HK-2 (cell line): ENCODE results near the gene KLHL4.
"Not testable (repeated sequence)": the region's sequence is repeated elsewhere in the genome, so short reads cannot be mapped to it uniquely, and the experiment has no call there.

Experiments
- DNase-seq: peaks from one replicate; pipeline ENCODE4 v3.0.0-alpha.2; 2018; ENCODE audit not compliant: unreplicated experiment

KLHL4 gene

DNA sequence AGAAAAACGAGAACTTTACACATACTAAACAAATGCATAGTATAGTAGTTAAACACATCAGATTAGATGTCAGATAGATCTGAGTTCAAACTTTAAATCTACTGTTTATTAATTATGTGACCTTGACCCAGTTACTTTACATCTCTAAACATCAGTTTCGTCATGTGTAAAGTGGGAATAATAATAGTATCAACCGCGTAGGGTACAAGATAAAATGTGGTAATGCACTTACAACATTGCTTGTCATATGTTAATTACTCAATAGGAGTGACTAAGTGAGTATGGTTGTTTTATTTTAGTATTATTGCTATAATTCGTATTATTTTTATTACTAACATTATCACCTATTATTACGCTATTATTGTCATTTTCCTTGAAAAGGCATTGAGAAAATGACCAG is 144.2 kb downstream of the KLHL4 start:
- no peak for DNase-seq

GRCh38 chrX:87663421-87663820 is 145.8 kb downstream of the KLHL4 start:
- no peak for DNase-seq

DNA sequence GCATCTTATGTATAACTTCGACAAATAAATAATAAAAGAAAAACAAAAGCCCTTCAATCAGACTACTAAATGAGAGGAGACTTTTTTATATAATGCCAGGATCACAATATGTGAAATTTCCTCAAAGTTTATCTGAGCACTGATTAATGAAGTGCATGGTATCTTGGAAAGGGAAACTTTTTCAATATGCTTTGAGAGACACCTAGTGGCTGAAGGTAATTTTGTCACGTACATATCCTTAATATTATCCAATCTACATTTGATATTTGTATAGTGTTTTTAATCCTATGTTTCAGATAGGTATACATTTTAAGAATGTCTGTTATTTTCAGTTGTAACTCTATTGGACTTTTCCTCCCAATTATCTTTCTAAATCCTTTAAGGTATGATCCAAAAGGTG is 146.8 kb downstream of the KLHL4 start:
- no peak for DNase-seq

GRCh38 chrX:87679849-87680248 is 162.2 kb downstream of the KLHL4 start:
- DNase-seq: no peak

DNA sequence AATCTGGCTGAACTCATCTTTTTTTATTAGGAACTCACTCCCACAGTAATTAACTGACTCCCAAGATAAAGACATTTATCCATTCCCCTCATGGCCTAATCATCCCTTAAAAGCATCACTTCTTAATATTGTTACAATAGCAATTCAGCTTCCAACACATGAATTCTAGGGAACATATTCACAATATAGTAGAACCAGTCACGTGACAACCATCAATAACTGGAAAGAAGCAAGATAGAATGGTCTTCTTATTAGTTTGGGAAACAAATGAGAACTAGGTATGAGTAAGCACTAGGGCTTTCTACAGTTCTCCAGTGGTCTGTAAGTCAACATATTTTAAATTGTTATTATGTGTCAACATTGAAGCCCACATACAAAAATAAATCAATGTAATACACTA is 170.1 kb downstream of the KLHL4 start:
- no peak for DNase-seq

GRCh38 chrX:87688113-87688748 is 170.6 kb downstream of the KLHL4 start:
- DNase-seq: not testable (repeated sequence)

DNA sequence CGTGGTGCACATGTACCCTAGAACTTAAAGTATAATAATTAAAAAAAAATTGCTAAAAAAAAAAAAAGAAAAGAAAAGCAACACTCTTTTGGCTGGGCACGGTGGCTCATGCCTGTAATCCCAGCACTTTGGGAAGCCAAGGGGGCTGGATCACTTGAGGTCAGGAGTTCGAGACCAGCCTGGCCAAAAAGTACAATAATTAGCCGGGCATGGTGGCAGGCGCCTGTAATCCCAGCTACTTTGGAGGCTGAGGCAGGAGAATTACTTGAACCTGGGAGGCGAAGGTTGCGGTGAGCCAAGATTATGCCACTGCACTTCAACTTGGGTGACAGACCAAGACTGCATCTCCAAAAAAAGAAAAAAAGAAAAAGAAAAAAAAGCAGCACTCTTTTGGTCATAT is 171.6 kb downstream of the KLHL4 start:
- DNase-seq: not testable (repeated sequence)

DNA sequence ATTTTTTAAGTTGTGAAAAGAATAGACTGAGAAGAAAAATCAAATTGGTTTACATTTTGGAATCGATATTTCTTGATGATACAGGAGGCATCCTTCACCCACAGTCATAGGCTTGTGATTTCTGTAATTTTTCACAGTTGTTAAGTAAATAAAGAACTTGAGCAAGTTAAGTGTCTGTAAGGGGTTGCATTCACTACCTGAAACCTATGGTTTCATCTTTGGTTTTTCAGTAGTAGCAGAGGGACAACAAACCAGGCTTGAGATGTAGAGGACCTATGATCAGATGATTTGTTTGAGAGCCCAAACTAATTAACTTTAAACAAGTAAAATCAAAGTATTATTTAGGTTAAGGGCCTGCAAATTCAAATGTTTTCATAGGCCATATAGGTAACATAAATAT is 175.6 kb downstream of the KLHL4 start:
- no peak for DNase-seq

DNA sequence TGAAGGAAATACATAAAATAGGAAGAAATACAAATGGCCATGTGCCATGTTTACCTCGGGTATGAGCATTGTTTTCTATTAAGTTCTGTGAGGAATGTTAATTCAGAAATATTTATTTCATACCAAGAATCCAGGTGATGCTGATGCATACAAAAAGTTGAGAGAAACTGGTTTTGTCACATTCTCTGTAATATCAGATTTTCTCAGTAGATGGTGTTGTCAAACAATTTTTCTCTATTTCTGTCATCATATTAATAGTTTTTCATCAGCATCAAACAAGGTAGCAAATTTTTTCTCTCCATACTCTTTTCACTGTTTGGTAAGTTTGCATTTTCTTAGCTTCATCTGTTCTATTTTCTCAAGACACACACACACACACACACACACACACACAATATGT is 179.8 kb downstream of the KLHL4 start:
- DNase-seq: no peak

GRCh38 chrX:87702795-87703194 is 185.2 kb downstream of the KLHL4 start:
- DNase-seq: no peak

GRCh38 chrX:87703469-87703868 is 185.9 kb downstream of the KLHL4 start:
- DNase-seq: not testable (repeated sequence)

GRCh38 chrX:87706134-87706533 is 188.5 kb downstream of the KLHL4 start:
- no peak for DNase-seq

DNA sequence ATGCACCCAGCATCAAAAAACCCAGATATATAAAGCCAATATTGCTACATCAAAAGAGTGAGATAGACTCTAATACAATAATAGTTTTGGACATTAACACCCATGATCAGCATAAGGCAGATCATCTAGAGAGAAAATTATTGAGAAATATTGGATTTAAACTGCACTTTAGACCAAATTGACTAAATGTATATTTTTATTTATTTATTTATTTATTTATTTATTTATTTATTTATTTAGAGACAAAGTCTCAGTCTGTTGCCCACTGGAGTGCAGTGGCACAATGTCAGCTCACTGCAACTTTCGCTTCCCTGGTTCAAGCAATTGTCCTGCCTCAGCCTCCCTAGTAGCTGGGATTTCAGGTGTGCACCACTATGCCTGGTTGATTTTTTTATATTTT is 193.0 kb downstream of the KLHL4 start:
- DNase-seq: no peak
